KG1 (cell line): ENCODE results near the gene SGO2.
"Not testable (repeated sequence)": the region's sequence is repeated elsewhere in the genome, so short reads cannot be mapped to it uniquely, and the experiment has no call there.

ENCODE experiments used
- DNase-seq: peaks from one replicate; lab custom pipeline; 2025; lab: John Stamatoyannopoulos, UW

SGO2 gene

DNA sequence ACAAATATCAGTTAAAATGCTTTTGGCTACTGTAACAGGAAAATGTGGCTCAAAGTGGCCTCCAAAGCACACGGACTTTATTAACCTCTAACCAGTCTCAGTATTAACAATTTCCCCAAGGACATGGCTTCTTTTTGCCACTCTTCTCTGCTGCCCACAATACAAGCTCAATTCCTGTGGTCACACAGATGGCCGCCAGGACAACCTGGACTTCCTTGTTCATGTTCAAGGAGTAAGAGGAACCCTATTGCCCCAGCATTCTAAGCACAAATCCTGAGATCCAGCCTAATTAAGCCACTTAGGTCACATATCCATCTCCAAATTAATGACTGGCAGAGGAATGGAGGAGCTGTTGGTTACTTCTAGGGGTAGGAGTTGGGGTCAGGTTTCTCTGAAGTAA lies 98.0 kb downstream of the SGO2 start:
- no peak for DNase-seq

- DNase-seq = no peak
These were observed 98.7 kb downstream of the SGO2 start for GRCh38 chr2:200624658-200625057.

GRCh38 chr2:200625282-200625681 lies 99.3 kb downstream of the SGO2 start:
- no peak for DNase-seq

- no peak for DNase-seq
These were observed 100.0 kb downstream of the SGO2 start for GRCh38 chr2:200625958-200626363.

- DNase-seq = no peak
These were observed 101.2 kb downstream of the SGO2 start for GRCh38 chr2:200627110-200627770.

GRCh38 chr2:200628461-200628860 lies 102.5 kb downstream of the SGO2 start:
- DNase-seq = not testable (repeated sequence)

- DNase-seq = no peak
These were observed 105.3 kb downstream of the SGO2 start for GRCh38 chr2:200631287-200631686.
